K562 (cell line): ENCODE measurements around the gene DBT. TPM values are rescaled to one million over a fixed set of nuclear protein-coding genes. Genes with fewer than 3 reads are reported as not detected.

Experiments
- ATAC-seq: fragments of 200-7000 bp; cut with Tn5 transposase; 3 replicates; pipeline ENCODE4 v1.9.1; 2020; ENCODE audit warnings: moderate library complexity
- BruUV-seq: library from RNA; stranded (reverse); fragments of 400-500 nt; replicated peaks from 2 replicates; lab custom pipeline; 2021; lab: Mats Ljungman, UMichigan
- CTCF ChIA-PET: fragments of 300-600 bp; formaldehyde crosslinking; extraction: SDS; loops from one replicate; lab custom pipeline; 2021; ENCODE audit warnings: low intra/inter-chr PET ratio; lab: Yijun Ruan, JAX
- POLR2A ChIA-PET: fragments of 300-600, 350-650 bp; sonication (Branson Sonifier 250); formaldehyde crosslinking; extraction: SDS; loops from one replicate; lab custom pipeline; 2021; ENCODE audit warnings: antibody characterized with exemption, inconsistent platforms; lab: Yijun Ruan, JAX
- DNase-seq, 4 experiments: peaks; one replicate each; pipeline versions ENCODE4 v3.0.0 to v3.0.0-alpha.2; 2011 to 2018; ENCODE audit warnings: low spot score in 3 of 4, mixed read lengths in 3 of 4; ENCODE audit errors: extremely low read depth in 1 of 4
- FAIRE-seq: peaks from 2 replicates; lab custom pipeline; 2011; peaks lifted over from hg19 to GRCh38; lab: Jason Lieb, UNC
- H2AFZ ChIP-seq: 2 replicates; pipeline ENCODE4 v1.6.0; 2011; ENCODE audit warnings: low read depth, low read length, control low read depth, inconsistent platforms
- H3K27ac ChIP-seq: fragments of 200-600 bp; 3 replicates; pipeline ENCODE4 v1.8.0; 2011; ENCODE audit warnings: low read depth, mild to moderate bottlenecking, control low read depth, inconsistent platforms, low read length, moderate library complexity, mixed read lengths; ENCODE audit errors: extremely low read depth
- H3K27me3 ChIP-seq, 2 experiments: fragments of 300-600 bp in 1 of 2; 2 replicates in 1 of 2; 3 replicates in 1 of 2; pipeline versions ENCODE4 v1.6.0 to v1.8.0; 2011; ENCODE audit warnings: inconsistent platforms in 2 of 2, low read length in 2 of 2, mild to moderate bottlenecking in 1 of 2, mixed read lengths in 1 of 2, moderate library complexity in 1 of 2; ENCODE audit not compliant: control insufficient read depth in 2 of 2, insufficient read depth in 2 of 2
- H3K36me3 ChIP-seq: fragments of 300-600 bp; 3 replicates; pipeline ENCODE4 v1.8.0; 2011; ENCODE audit warnings: mild to moderate bottlenecking, low read length, inconsistent platforms; ENCODE audit not compliant: control insufficient read depth, insufficient read depth
- H3K4me1 ChIP-seq, 2 experiments: fragments of 200-600 bp in 1 of 2; replicated peaks in 1 of 2; 2 replicates in 1 of 2; 3 replicates in 1 of 2; pipeline versions ENCODE4 v1.5.1 to v1.8.0; 2011; ENCODE audit warnings: inconsistent platforms in 2 of 2, low read length in 2 of 2, mild to moderate bottlenecking in 1 of 2, mixed read lengths in 1 of 2, moderate library complexity in 1 of 2; ENCODE audit not compliant: control insufficient read depth in 2 of 2, insufficient read depth in 2 of 2
- H3K4me2 ChIP-seq: 2 replicates; pipeline ENCODE4 v1.6.1; 2011; ENCODE audit warnings: low read length, control low read depth, inconsistent platforms, mixed read lengths; ENCODE audit not compliant: insufficient read depth
- H3K4me3 ChIP-seq: fragments of 200-600 bp; sonication (generic), shearing (Covaris generic); 2 replicates; pipeline ENCODE4 v1.5.1; 2016; ENCODE audit warnings: control low read depth, inconsistent platforms
- H3K79me2 ChIP-seq: fragments of 200-600 bp; 3 replicates; pipeline ENCODE4 v1.8.0; 2011; ENCODE audit warnings: low read length, inconsistent platforms; ENCODE audit not compliant: control insufficient read depth, insufficient read depth
- H3K9ac ChIP-seq, 2 experiments: 2 replicates each; pipeline versions ENCODE4 v1.6.0 to v1.6.1; 2011; ENCODE audit warnings: low read depth in 2 of 2, low read length in 2 of 2, control low read depth in 1 of 2, inconsistent platforms in 1 of 2, mild to moderate bottlenecking in 1 of 2, mixed read lengths in 1 of 2; ENCODE audit not compliant: insufficient read depth in 1 of 2
- H3K9me1 ChIP-seq: one replicate; pipeline ENCODE4 v1.6.0; 2011; ENCODE audit warnings: inconsistent platforms, mild to moderate bottlenecking, low read length, moderate library complexity; ENCODE audit not compliant: control insufficient read depth, insufficient read depth
- H3K9me3 ChIP-seq: replicated peaks from 2 replicates; pipeline ENCODE4 v1.5.1; 2011; ENCODE audit warnings: low read depth, low read length, inconsistent platforms; ENCODE audit not compliant: control insufficient read depth, insufficient read depth
- H4K20me1 ChIP-seq: replicated peaks from 2 replicates; pipeline ENCODE4 v1.6.1; 2011; ENCODE audit warnings: low read length, inconsistent platforms, mixed read lengths; ENCODE audit not compliant: control insufficient read depth, insufficient read depth
- CREB3 ChIP-seq: fragments of 450-650 bp; conservative IDR thresholded peaks from 2 replicates; pipeline ENCODE4 v1.6.1; 2016; ENCODE audit warnings: missing genetic modification characterization, low read depth, mild to moderate bottlenecking, missing compliant biosample characterization, moderate library complexity
- FOXJ2 ChIP-seq: fragments of 200-800 bp; sonication (Bioruptor generic); IDR thresholded peaks from 2 replicates; pipeline ENCODE4 v1.6.1; 2016; ENCODE audit warnings: missing genetic modification characterization, missing compliant biosample characterization
- MCM7 ChIP-seq, 2 experiments: fragments of 450-650 bp; IDR thresholded peaks; 2 replicates each; pipeline ENCODE4 v1.6.1; 2016 to 2018
- PHF8 ChIP-seq: fragments of 200-600 bp; sonication (generic); IDR thresholded peaks from 2 replicates; pipeline ENCODE4 v1.6.1; 2012; ENCODE audit warnings: mixed run types, mild to moderate bottlenecking, inconsistent platforms, low read length, moderate library complexity, borderline replicate concordance
- POLR3A ChIP-seq: IDR thresholded peaks from 2 replicates; pipeline ENCODE4 v1.6.1; 2011; ENCODE audit warnings: borderline replicate concordance, mild to moderate bottlenecking, moderate library complexity; ENCODE audit not compliant: insufficient read length, insufficient read depth; ENCODE audit errors: extremely low read depth
- RBM15 ChIP-seq: fragments of 200-400 bp; formaldehyde crosslinking; IDR thresholded peaks from 2 replicates; pipeline ENCODE4 v1.6.1; 2018; ENCODE audit warnings: mild to moderate bottlenecking, low read length, moderate library complexity; ENCODE audit not compliant: insufficient read depth
- UBTF ChIP-seq, 2 experiments: IDR thresholded peaks; 2 replicates each; pipeline ENCODE4 v1.6.1; 2012; ENCODE audit warnings: improper control_type of control experiment in 2 of 2, low read depth in 2 of 2, low read length in 2 of 2, borderline replicate concordance in 1 of 2
- ZBTB49 ChIP-seq: sonication (generic); formaldehyde crosslinking; IDR thresholded peaks from 2 replicates; pipeline ENCODE4 v1.8.0; 2022; ENCODE audit warnings: missing genetic modification reagents, mild to moderate bottlenecking, borderline replicate concordance
- ZNF12 ChIP-seq: sonication (generic); formaldehyde crosslinking; IDR thresholded peaks from 2 replicates; pipeline ENCODE4 v1.4.0; 2020; ENCODE audit warnings: mild to moderate bottlenecking, missing genetic modification reagents
- ZNF280A ChIP-seq: fragments of 450-650 bp; IDR thresholded peaks from 2 replicates; pipeline ENCODE4 v1.6.1; 2018; ENCODE audit warnings: mild to moderate bottlenecking, low read depth; ENCODE audit not compliant: partially characterized antibody
- WGBS: fragments of 100-300 bp; shearing (Covaris generic); methylation state at CpG from one replicate; pipeline ENCODE4 v1.1.6; 2016; ENCODE audit warnings: low coverage, mixed read lengths; ENCODE audit not compliant: insufficient coverage; ENCODE audit errors: missing lambda C conversion rate; 5-methylcytosine and 5-hydroxymethylcytosine counted together
- in situ Hi-C: fragments of 300-500 bp; cut with MboI; formaldehyde crosslinking; loops from 4 replicates; pipeline ENCODE4 v1.15.0; 2018; ENCODE audit warnings: inconsistent platforms, mixed read lengths
- intact Hi-C: fragments of 100-400 bp; cut with micrococcal nuclease; formaldehyde crosslinking; loops from 2 replicates; pipeline ENCODE4 v1.14.2; 2022
- polyA plus RNA-seq, 8 experiments: library from polyadenylated mRNA; depleted of rRNA in 4 of 8; stranded (reverse) in 5 of 8; unstranded in 3 of 8; fragments of >200 nt; fragmentation: Nextera tagmentation in 2 of 8; fragmentation: Illumina TruSeq in 1 of 8; extraction: Ambion mirVana in 2 of 8; extraction: Trizol in 1 of 8; gene quantifications; 2 replicates each; pipeline versions ENCODE4 v1.2.1 to v1.2.3, GENCODE V29; 2011 to 2014; ENCODE audit warnings: inconsistent platforms in 1 of 8, missing spikeins in 1 of 8
- total RNA-seq, 7 experiments: library from RNA; depleted of rRNA in 6 of 7; stranded (reverse); fragments of >200 nt in 6 of 7; fragmentation: Illumina TruSeq in 2 of 7; extraction: Trizol in 2 of 7; gene quantifications; 2 replicates each; pipeline versions ENCODE4 v1.2.1 to v1.2.3, GENCODE V29; 2011 to 2021; ENCODE audit warnings: low replicate concordance in 1 of 7
- TF ChIP-seq, protein P1 (sequence below): fragments of 450-650 bp; IDR thresholded peaks from 2 replicates; pipeline ENCODE4 v1.7.0; 2016; ENCODE audit warnings: borderline replicate concordance

DBT gene
- total and polyA plus RNA-seq, 9 of the 15 experiments (the other 6 are each of a cell fraction or from before 2014, with no cell fraction given): 2.7 to 13.5 (median 7.3) TPM

- no TSS peak for BruUV-seq
- no peak for TF ChIP-seq POLR3A
- TF ChIP-seq ZBTB49 (CRISPR knock-in tag): no peak
- no peak for TF ChIP-seq ZNF280A
- TF ChIP-seq CREB3: no peak
- no peak for TF ChIP-seq RBM15
- no peak for TF ChIP-seq MCM7 (IDR thresholded peaks at IDR 0.05)
- TF ChIP-seq, protein P1, sequence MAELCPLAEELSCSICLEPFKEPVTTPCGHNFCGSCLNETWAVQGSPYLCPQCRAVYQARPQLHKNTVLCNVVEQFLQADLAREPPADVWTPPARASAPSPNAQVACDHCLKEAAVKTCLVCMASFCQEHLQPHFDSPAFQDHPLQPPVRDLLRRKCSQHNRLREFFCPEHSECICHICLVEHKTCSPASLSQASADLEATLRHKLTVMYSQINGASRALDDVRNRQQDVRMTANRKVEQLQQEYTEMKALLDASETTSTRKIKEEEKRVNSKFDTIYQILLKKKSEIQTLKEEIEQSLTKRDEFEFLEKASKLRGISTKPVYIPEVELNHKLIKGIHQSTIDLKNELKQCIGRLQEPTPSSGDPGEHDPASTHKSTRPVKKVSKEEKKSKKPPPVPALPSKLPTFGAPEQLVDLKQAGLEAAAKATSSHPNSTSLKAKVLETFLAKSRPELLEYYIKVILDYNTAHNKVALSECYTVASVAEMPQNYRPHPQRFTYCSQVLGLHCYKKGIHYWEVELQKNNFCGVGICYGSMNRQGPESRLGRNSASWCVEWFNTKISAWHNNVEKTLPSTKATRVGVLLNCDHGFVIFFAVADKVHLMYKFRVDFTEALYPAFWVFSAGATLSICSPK: no peak
- no peak for TF ChIP-seq ZNF12 (CRISPR knock-in tag)
- no peak for TF ChIP-seq FOXJ2 (tag)
- no peak for TF ChIP-seq PHF8
- TF ChIP-seq UBTF (IDR thresholded peaks at IDR 0.05; ENCODE audit: borderline replicate concordance in 1 of 2, low read depth in 2 of 2, low read length in 2 of 2): no peak
- H3K36me3 ChIP-seq: peaks cover 95% of the 10 kb centered on the region
Measured at GRCh38 chr1:100145116-100145515, 104.5 kb downstream of the DBT start.

More at GRCh38 chr1:100145116-100145515, 104.5 kb downstream of the DBT start:
- Histone ChIP-seq H3K9me3 (no peaks in the 10 kb centered on the region), H3K79me2 (no peaks in the 10 kb centered on the region), H4K20me1 (no peaks in the 10 kb centered on the region), H2AFZ (no peak overlapping the region), H3K27me3 (no peaks in the 10 kb centered on the region), H3K4me1 (peaks cover 0 to 11% of the 10 kb centered on the region in 2 experiments; a peak in 2 of 5 replicates), H3K4me3 (no peak overlapping the region), H3K9ac (no peak overlapping the region), H3K9me1 (peaks cover 3% of the 10 kb centered on the region), H3K4me2 (no peak overlapping the region), H3K27ac (no peak overlapping the region)
- ATAC-seq (no peak), DNase-seq (no peak), FAIRE-seq (no peak)
- intact Hi-C loops: no loop called here
- in situ Hi-C loops: no loop called here
- ChIA-PET CTCF (no interaction called here), POLR2A (no interaction called here)
- WGBS: 82% methylated on average over 3 of the region's 3 CpGs
